ENCODE results near the gene LCLAT1. TPM values are rescaled to one million over a fixed set of nuclear protein-coding genes. Genes with fewer than 3 reads are reported as not detected.

The LCLAT1 gene
- total RNA-seq, 4 donors from 2014 or later = 47.3 to 68.7 (median 54.1) TPM

- TF ChIP-seq CTCF (IDR thresholded peaks at IDR 0.05) (no peak), POLR2A (IDR thresholded peaks at IDR 0.05) (no peak)
- Histone ChIP-seq H3K27me3 (no peaks in the 10 kb centered on the region), H3K9me3 (no peaks in the 10 kb centered on the region), H3K4me1 (no peaks in the 10 kb centered on the region), H3K36me3 (no peaks in the 10 kb centered on the region), H3K27ac (no peak overlapping the region), H3K4me3 (replicated peaks in 1 of 3) (no peak overlapping the region)
- DNase-seq = no peak
- intact Hi-C loops (cut with DNase I) = no loop called here
Observed at GRCh38 chr2:30472326-30472725, 25.3 kb downstream of the LCLAT1 start.

GRCh38 chr2:30475542-30475941, 28.5 kb downstream of the LCLAT1 start:
- no peaks in the 10 kb centered on the region for H3K9me3 ChIP-seq
- no peaks in the 10 kb centered on the region for H3K4me1 ChIP-seq
- no peak overlapping the region for H3K4me3 ChIP-seq (replicated peaks in 1 of 3)
- no peak for DNase-seq
- H3K27ac ChIP-seq = no peak overlapping the region
- no peaks in the 10 kb centered on the region for H3K27me3 ChIP-seq
- intact Hi-C loops (cut with DNase I) = no loop called here
- TF ChIP-seq CTCF (IDR thresholded peaks at IDR 0.05) (peak in 3 of 6 experiments; percentile 35 to 44 (median 39)), POLR2A (IDR thresholded peaks at IDR 0.05) (no peak)
- H3K36me3 ChIP-seq = no peaks in the 10 kb centered on the region

GRCh38 chr2:30476636-30477035, 29.6 kb downstream of the LCLAT1 start:
- no peaks in the 10 kb centered on the region for H3K27me3 ChIP-seq
- no peaks in the 10 kb centered on the region for H3K9me3 ChIP-seq
- intact Hi-C loops (cut with DNase I) = no loop called here
- H3K4me3 ChIP-seq (replicated peaks in 1 of 3) = no peak overlapping the region
- no peak for DNase-seq
- peaks cover 0 to 4% of the 10 kb centered on the region in 2 donors for H3K4me1 ChIP-seq
- 88 to 92% methylated on average over 2 of the region's 2 CpGs for WGBS, 2 donors
- TF ChIP-seq POLR2A (IDR thresholded peaks at IDR 0.05) = no peak
- no peak for TF ChIP-seq CTCF (IDR thresholded peaks at IDR 0.05)
- H3K27ac ChIP-seq = no peak overlapping the region
- no peaks in the 10 kb centered on the region for H3K36me3 ChIP-seq

GRCh38 chr2:30480703-30481322, 33.8 kb downstream of the LCLAT1 start:
- intact Hi-C loops (cut with DNase I) = no loop called here
- TF ChIP-seq CTCF (IDR thresholded peaks at IDR 0.05) = no peak
- no peak for TF ChIP-seq POLR2A (IDR thresholded peaks at IDR 0.05)
- DNase-seq = no peak
- H3K4me3 ChIP-seq (replicated peaks in 1 of 3) = no peak overlapping the region
- no peak overlapping the region for H3K27ac ChIP-seq
- 88% methylated on average over 6 of the region's 6 CpGs for WGBS, 2 donors
- no peaks in the 10 kb centered on the region for H3K9me3 ChIP-seq
- peaks cover 0 to 5% of the 10 kb centered on the region in 2 donors for H3K4me1 ChIP-seq
- H3K27me3 ChIP-seq = no peaks in the 10 kb centered on the region
- H3K36me3 ChIP-seq = no peaks in the 10 kb centered on the region

GRCh38 chr2:30481323-30481800, 34.3 kb downstream of the LCLAT1 start:
- H3K27ac ChIP-seq = no peak overlapping the region
- TF ChIP-seq CTCF (IDR thresholded peaks at IDR 0.05) (no peak), POLR2A (IDR thresholded peaks at IDR 0.05) (no peak)
- no peaks in the 10 kb centered on the region for H3K9me3 ChIP-seq
- WGBS, 2 donors = 74 to 81% methylated on average over 3 of the region's 3 CpGs
- no peak overlapping the region for H3K4me3 ChIP-seq (replicated peaks in 1 of 3)
- intact Hi-C loops (cut with DNase I) = no loop called here
- H3K36me3 ChIP-seq = no peaks in the 10 kb centered on the region
- H3K27me3 ChIP-seq = no peaks in the 10 kb centered on the region
- DNase-seq = no peak
- H3K4me1 ChIP-seq = peaks cover 0 to 5% of the 10 kb centered on the region in 2 donors

Data from thyroid gland (tissue), 4 donors.